K562 (cell line): ENCODE data around the gene ADAM10. TPM values are rescaled to one million over a fixed set of nuclear protein-coding genes. Genes with fewer than 3 reads are reported as not detected.

Experiments
- ARID1B ChIP-seq: fragments of 450-650 bp; IDR thresholded peaks from 2 replicates; pipeline ENCODE4 v1.6.1; 2016; ENCODE audit warnings: antibody characterized with exemption, mild to moderate bottlenecking, inconsistent platforms
- BCL6 ChIP-seq: fragments of 250-450 bp; sonication (Bioruptor Pico); IDR thresholded peaks from 2 replicates; pipeline ENCODE4 v1.4.0; 2020
- BRCA1 ChIP-seq, 2 experiments: fragments of 450-650 bp in 1 of 2; sonication (generic) in 1 of 2; formaldehyde crosslinking in 1 of 2; IDR thresholded peaks; 2 replicates each; pipeline versions ENCODE4 v1.5.0 to v1.6.1; 2017 to 2020; ENCODE audit warnings: mild to moderate bottlenecking in 1 of 2, missing genetic modification reagents in 1 of 2
- CREB1 ChIP-seq, 2 experiments: sonication (generic) in 1 of 2; formaldehyde crosslinking in 1 of 2; IDR thresholded peaks; 2 replicates each; pipeline versions ENCODE4 v1.6.1 to v1.8.0; 2012 to 2022; ENCODE audit warnings: inconsistent platforms in 1 of 2, mild to moderate bottlenecking in 1 of 2, missing genetic modification reagents in 1 of 2, moderate library complexity in 1 of 2
- CXXC5 ChIP-seq: fragments of 250-450 bp; sonication (Bioruptor Pico); IDR thresholded peaks from 2 replicates; pipeline ENCODE4 v1.8.0; 2022; ENCODE audit warnings: inconsistent platforms, mild to moderate bottlenecking, moderate library complexity
- DPF2 ChIP-seq: fragments of 450-650 bp; IDR thresholded peaks from 2 replicates; pipeline ENCODE4 v1.6.1; 2016
- EHMT2 ChIP-seq: fragments of 450-650 bp; IDR thresholded peaks from 2 replicates; pipeline ENCODE4 v1.6.1; 2018; ENCODE audit warnings: antibody characterized with exemption
- ESRRB ChIP-seq: fragments of 250-450 bp; sonication (Bioruptor Pico); IDR thresholded peaks from 2 replicates; pipeline ENCODE4 v1.5.0; 2020; ENCODE audit warnings: mild to moderate bottlenecking, moderate library complexity, borderline replicate concordance
- FUS ChIP-seq: fragments of 200-400 bp; formaldehyde crosslinking; optimal IDR thresholded peaks from 2 replicates; pipeline ENCODE3; 2017; ENCODE audit warnings: low read depth, low read length
- HMG20A ChIP-seq: fragments of 450-650 bp; formaldehyde crosslinking; conservative IDR thresholded peaks from 2 replicates; pipeline ENCODE4 v1.4.0; 2020; ENCODE audit warnings: mild to moderate bottlenecking, mixed read lengths
- NBN ChIP-seq: fragments of 450-650 bp; IDR thresholded peaks from 2 replicates; pipeline ENCODE4 v1.6.1; 2016; ENCODE audit warnings: low read depth, mild to moderate bottlenecking
- NFE2 ChIP-seq: IDR thresholded peaks from 2 replicates; pipeline ENCODE4 v1.6.1; 2014; ENCODE audit warnings: antibody characterized with exemption, low read depth
- SIN3B ChIP-seq: fragments of 450-650 bp; IDR thresholded peaks from 2 replicates; pipeline ENCODE4 v1.6.1; 2017; ENCODE audit warnings: low read depth, mild to moderate bottlenecking, moderate library complexity
- TEAD4 ChIP-seq, 2 experiments: sonication (generic) in 1 of 2; formaldehyde crosslinking in 1 of 2; IDR thresholded peaks; 2 replicates each; pipeline versions ENCODE4 v1.6.1 to v1.8.0; 2012 to 2022; ENCODE audit warnings: borderline replicate concordance in 1 of 2, inconsistent platforms in 1 of 2, low read length in 1 of 2, mild to moderate bottlenecking in 1 of 2, missing genetic modification reagents in 1 of 2
- ZNF253 ChIP-seq: fragments of 250-450 bp; sonication (Bioruptor Pico); conservative IDR thresholded peaks from 2 replicates; pipeline ENCODE4 v1.6.1; 2021; ENCODE audit warnings: mild to moderate bottlenecking
- ZNF507 ChIP-seq: conservative IDR thresholded peaks from 2 replicates; pipeline ENCODE4 v1.6.1; 2017; ENCODE audit warnings: missing genetic modification characterization, missing compliant biosample characterization
- polyA plus RNA-seq, 8 experiments: library from polyadenylated mRNA; depleted of rRNA in 4 of 8; stranded (reverse) in 5 of 8; unstranded in 3 of 8; fragments of >200 nt; fragmentation: Nextera tagmentation in 2 of 8; fragmentation: Illumina TruSeq in 1 of 8; extraction: Ambion mirVana in 2 of 8; extraction: Trizol in 1 of 8; gene quantifications; 2 replicates each; pipeline versions ENCODE4 v1.2.1 to v1.2.3, GENCODE V29; 2011 to 2014; ENCODE audit warnings: inconsistent platforms in 1 of 8, missing spikeins in 1 of 8
- total RNA-seq, 7 experiments: library from RNA; depleted of rRNA in 6 of 7; stranded (reverse); fragments of >200 nt in 6 of 7; fragmentation: Illumina TruSeq in 2 of 7; extraction: Trizol in 2 of 7; gene quantifications; 2 replicates each; pipeline versions ENCODE4 v1.2.1 to v1.2.3, GENCODE V29; 2011 to 2021; ENCODE audit warnings: low replicate concordance in 1 of 7
- TF ChIP-seq, protein P1 (sequence below), 2 experiments: fragments of 450-650 bp; IDR thresholded peaks; 2 replicates each; pipeline ENCODE4 v1.6.1; 2016; ENCODE audit warnings: mild to moderate bottlenecking in 2 of 2, borderline replicate concordance in 1 of 2, low read depth in 1 of 2, moderate library complexity in 1 of 2
- TF ChIP-seq, protein P2 (sequence below): fragments of 450-650 bp; formaldehyde crosslinking; IDR thresholded peaks from 2 replicates; pipeline ENCODE4 v1.4.0; 2020; ENCODE audit warnings: mild to moderate bottlenecking, moderate library complexity

The ADAM10 gene
- total and polyA plus RNA-seq, 9 of the 15 experiments (the other 6 are each of a cell fraction or from before 2014, with no cell fraction given) = 11.9 to 152 (median 57.3) TPM

DNA sequence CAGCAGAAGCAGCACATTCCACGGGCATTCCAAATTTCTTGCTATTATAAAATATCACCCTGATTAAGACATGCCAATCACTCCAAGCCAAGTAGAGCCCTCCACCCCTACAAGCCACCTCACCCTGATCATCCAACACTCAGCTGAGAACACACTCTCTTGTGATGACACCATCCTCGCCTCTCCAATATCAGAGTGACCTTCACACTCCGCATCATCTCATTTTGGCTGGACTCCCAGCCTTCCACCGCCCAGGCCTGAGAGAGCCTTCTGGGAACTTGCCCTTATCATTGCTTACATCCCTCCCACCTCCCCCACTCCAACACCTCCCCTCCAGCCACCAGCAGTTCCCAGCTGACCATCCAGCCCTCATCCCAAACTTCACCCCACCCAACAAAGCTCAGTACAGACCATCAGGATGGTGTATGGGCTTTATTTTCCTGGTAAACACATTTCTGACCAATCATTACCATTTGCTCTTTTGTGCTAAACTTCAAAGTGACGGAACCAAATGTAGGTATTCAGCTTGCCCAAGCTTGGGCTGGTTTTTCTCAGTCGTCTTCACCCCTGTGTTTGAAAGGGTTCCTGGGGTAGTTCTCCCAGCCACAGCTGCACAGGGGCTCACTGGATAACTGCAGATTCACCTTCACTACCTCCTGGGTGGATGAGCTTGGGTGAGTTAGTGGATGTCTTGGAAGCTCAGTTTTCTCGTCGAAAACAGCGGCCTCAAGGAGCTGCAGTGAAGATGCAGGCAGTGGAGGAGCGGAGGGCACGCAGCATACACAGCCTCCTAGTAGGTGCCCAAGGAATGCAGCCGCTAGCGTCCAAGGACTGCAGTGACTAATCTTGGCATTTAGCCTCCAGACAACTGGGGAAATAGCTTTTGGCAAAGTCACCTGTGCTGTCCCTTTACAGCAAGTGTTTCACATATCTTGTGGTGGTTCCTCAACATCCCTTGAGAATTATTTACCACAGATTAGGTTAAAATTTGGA, 202.6 kb downstream of the ADAM10 start (continued):
- TF ChIP-seq, protein P1, sequence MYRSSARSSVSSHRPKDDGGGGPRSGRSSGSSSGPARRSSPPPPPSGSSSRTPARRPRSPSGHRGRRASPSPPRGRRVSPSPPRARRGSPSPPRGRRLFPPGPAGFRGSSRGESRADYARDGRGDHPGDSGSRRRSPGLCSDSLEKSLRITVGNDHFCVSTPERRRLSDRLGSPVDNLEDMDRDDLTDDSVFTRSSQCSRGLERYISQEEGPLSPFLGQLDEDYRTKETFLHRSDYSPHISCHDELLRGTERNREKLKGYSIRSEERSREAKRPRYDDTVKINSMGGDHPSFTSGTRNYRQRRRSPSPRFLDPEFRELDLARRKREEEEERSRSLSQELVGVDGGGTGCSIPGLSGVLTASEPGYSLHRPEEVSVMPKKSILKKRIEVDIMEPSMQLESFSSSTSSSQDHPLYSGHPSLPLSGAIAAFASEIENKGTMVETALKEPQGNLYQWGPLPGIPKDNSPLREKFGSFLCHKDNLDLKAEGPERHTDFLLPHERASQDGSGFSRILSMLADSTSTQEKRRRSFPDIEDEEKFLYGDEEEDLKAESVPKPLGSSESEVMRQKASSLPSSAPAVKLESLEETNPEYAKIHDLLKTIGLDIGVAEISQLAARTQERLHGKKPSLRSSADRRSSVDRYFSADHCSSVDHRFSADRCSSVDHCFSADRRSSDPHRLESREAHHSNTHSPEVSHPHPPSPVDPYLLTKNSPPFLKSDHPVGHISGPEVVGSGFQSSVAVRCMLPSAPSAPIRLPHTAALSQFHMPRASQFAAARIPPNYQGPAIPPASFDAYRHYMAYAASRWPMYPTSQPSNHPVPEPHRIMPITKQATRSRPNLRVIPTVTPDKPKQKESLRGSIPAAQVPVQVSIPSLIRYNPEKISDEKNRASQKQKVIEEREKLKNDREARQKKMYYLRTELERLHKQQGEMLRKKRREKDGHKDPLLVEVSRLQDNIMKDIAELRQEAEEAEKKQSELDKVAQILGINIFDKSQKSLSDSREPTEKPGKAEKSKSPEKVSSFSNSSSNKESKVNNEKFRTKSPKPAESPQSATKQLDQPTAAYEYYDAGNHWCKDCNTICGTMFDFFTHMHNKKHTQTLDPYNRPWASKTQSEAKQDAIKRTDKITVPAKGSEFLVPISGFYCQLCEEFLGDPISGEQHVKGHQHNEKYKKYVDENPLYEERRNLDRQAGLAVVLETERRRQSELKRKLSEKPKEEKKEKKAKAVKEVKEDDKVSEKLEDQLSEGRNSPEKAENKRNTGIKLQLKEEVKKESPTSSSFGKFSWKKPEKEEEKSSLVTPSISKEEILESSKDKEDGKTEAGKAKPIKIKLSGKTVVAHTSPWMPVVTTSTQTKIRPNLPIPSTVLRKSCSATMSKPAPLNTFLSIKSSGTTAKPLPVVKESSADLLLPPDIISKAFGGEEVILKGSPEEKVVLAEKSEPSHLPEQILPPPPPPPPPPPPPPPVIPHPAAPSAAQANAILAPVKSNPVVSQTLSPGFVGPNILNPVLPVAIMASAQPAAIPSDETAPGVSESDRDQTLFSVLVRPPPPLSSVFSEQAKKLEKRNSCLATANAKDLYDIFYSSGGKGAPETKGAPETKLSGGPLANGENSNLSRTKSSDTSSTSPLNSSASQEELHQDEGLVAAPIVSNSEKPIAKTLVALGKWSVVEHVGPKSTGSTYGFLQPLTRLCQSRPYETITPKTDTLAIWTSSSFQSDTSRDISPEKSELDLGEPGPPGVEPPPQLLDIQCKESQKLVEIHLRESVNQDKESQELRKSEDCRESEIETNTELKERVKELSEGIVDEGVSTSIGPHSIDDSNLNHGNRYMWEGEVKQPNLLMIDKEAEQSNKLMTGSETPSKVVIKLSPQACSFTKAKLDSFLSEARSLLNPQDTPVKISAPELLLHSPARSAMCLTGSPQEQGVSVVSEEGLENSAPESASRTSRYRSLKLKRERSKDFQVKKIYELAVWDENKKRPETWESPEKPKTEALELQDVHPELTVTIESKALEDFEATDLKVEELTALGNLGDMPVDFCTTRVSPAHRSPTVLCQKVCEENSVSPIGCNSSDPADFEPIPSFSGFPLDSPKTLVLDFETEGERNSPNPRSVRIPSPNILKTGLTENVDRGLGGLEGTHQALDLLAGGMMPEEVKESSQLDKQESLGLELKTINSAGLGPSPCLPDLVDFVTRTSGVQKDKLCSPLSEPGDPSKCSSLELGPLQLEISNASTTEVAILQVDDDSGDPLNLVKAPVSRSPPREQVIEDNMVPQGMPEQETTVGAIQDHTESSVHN (IDR thresholded peaks at IDR 0.05; ENCODE audit: borderline replicate concordance in 1 of 2, low read depth in 1 of 2) = peak in 1 of 2 experiments; percentile 76; a peak in 2 of 4 replicates
- TF ChIP-seq HMG20A (CRISPR knock-in tag) = no peak
- peak; percentile 26; the same call in 1 of the 2 replicates for TF ChIP-seq CXXC5 (CRISPR knock-in tag)
- TF ChIP-seq ZNF507 (tag) = no peak
- peak; percentile 49; the same call in 1 of the 2 replicates for TF ChIP-seq TEAD4 (IDR thresholded peaks at IDR 0.05; ENCODE audit: low read length)
- no peak for TF ChIP-seq TEAD4 (CRISPR knock-in tag; IDR thresholded peaks at IDR 0.05; ENCODE audit: borderline replicate concordance)
- TF ChIP-seq FUS = no peak
- TF ChIP-seq DPF2 = peak; percentile 92
- no peak for TF ChIP-seq BCL6 (CRISPR knock-in tag)
- TF ChIP-seq NBN = peak; percentile 76; the same call in 1 of the 2 replicates
- TF ChIP-seq SIN3B = no peak
- peak; percentile 39 for TF ChIP-seq NFE2
- TF ChIP-seq, protein P2, sequence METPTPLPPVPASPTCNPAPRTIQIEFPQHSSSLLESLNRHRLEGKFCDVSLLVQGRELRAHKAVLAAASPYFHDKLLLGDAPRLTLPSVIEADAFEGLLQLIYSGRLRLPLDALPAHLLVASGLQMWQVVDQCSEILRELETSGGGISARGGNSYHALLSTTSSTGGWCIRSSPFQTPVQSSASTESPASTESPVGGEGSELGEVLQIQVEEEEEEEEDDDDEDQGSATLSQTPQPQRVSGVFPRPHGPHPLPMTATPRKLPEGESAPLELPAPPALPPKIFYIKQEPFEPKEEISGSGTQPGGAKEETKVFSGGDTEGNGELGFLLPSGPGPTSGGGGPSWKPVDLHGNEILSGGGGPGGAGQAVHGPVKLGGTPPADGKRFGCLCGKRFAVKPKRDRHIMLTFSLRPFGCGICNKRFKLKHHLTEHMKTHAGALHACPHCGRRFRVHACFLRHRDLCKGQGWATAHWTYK (CRISPR knock-in tag) = no peak
- no peak for TF ChIP-seq ZNF253 (CRISPR knock-in tag)
- peak; percentile 91 for TF ChIP-seq ARID1B
- TF ChIP-seq EHMT2 = peak; percentile 77
- no peak for TF ChIP-seq ESRRB (CRISPR knock-in tag)
- TF ChIP-seq BRCA1 (IDR thresholded peaks at IDR 0.05) = no peak
- TF ChIP-seq BRCA1 (CRISPR knock-in tag; IDR thresholded peaks at IDR 0.05) = no peak
- TF ChIP-seq CREB1 (IDR thresholded peaks at IDR 0.05) = no peak
- no peak for TF ChIP-seq CREB1 (CRISPR knock-in tag; IDR thresholded peaks at IDR 0.05)
